ENCODE measurements around the gene NAALADL2. TPM values are rescaled to one million over a fixed set of nuclear protein-coding genes. Genes with fewer than 3 reads are reported as not detected.

Gene NAALADL2
- total and polyA plus RNA-seq, 2 of the 13 experiments (the other 11 are each of a cell fraction or from before 2014, with no cell fraction given), result 0.08 TPM; not detected in 1

DNA sequence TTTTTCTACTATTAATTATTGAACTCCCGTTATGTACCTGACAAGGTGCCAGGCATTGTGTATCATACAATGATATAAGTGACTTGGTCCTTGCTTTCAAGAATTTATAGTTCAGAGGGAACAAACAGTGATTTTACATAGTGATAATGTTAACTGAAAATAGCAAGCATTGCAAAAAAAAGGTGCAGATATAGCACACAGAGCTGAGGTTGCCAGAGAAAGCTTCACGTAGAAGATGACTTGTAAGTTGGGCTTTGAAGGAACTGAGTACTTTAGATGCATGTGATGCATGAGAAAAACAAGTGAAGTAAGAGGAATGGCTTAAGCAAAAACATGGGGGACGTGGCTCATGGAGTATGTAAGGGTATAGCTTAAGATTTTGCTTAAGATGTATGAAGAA lies 584.5 kb downstream of the NAALADL2 start:
- Histone ChIP-seq H3K4me1 (ENCODE audit: insufficient read depth, low read length) (no peaks in the 10 kb centered on the region), H3K4me3 (replicated peaks in 1 of 3; ENCODE audit: insufficient read depth in 1 of 3, low read depth in 2 of 3, low read length in 3 of 3) (no peak overlapping the region), H3K36me3 (replicated peaks in 1 of 2; ENCODE audit: control insufficient read depth in 1 of 2, insufficient read depth in 2 of 2, low read length in 2 of 2) (no peaks in the 10 kb centered on the region), H3K27me3 (ENCODE audit: control insufficient read depth in 1 of 2, insufficient read depth in 2 of 2, low read length in 2 of 2) (no peaks in the 10 kb centered on the region), H3K27ac (ENCODE audit: extremely low read length, insufficient read depth, low read length) (no peak overlapping the region), H3K79me2 (ENCODE audit: insufficient read depth, low read length) (no peaks in the 10 kb centered on the region), H2AFZ (ENCODE audit: low read length) (no peak overlapping the region), H3K9me3 (ENCODE audit: low read length) (no peaks in the 10 kb centered on the region; the same call in none of the 2 replicates), H3K9ac (ENCODE audit: insufficient read depth, low read depth, low read length) (no peak overlapping the region), H4K20me1 (ENCODE audit: insufficient read depth, low read length) (no peaks in the 10 kb centered on the region), H3K4me2 (ENCODE audit: low read depth, low read length) (no peak overlapping the region)
- ATAC-seq (no peak), FAIRE-seq (no peak), DNase-seq (ENCODE audit: low spot score) (no peak)
- BruUV-seq (replicated peaks), result no TSS peak
- intact Hi-C loops (cut with micrococcal nuclease; ENCODE audit: unreplicated experiment), result no loop called here
- TF ChIP-seq MAFK (conservative IDR thresholded peaks at IDR 0.05 in 1 of 2, IDR thresholded peaks at IDR 0.05 in 1 of 2; ENCODE audit: low read length in 2 of 2), result peak; percentile 36 to 58; a peak in 2 of 4 replicates
- peak; percentile 45; the same call in 1 of the 2 replicates for TF ChIP-seq MAFF (IDR thresholded peaks at IDR 0.05; ENCODE audit: low read depth, low read length)
- TF ChIP-seq PHF5A (CRISPR knock-in tag; IDR thresholded peaks at IDR 0.05; ENCODE audit: low read depth, unreplicated experiment), result no peak
- POLR2A ChIA-PET, result no interaction called here
- in situ Hi-C loops (cut with HindIII; ENCODE audit: extremely low pct_ligation_motif_present, low pct_unique_long_range_greater_than_20kb), result no loop called here
- CTCF ChIA-PET (ENCODE audit: low intra/inter-chr PET ratio, low total read pairs), result no interaction called here
- WGBS (ENCODE audit: low lambda C conversion rate), result 10% methylated on average over 3 of the region's 3 CpGs

DNA sequence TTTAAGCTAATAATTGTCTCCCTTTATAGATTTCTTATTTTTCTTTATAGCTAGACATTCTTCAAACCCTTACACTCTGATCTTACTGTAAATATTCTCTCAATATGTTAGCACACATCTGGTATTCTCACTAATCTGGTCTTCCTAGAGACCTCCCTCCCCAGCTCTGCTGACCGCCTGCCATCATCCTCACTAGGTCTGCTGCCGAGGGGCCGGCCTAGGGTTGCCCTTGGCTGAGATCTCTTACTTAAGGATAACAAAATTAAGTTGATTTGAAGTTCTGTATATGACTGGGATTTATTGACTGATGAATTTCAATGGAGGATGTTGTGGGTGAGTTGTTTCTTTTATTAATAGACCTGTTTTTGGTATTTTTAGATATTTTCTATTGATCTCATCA lies 586.6 kb downstream of the NAALADL2 start:
- DNase-seq (ENCODE audit: low spot score) (no peak), ATAC-seq (no peak), FAIRE-seq (no peak)
- CTCF ChIA-PET (ENCODE audit: low intra/inter-chr PET ratio, low total read pairs), result no interaction called here
- Histone ChIP-seq H3K4me2 (ENCODE audit: low read depth, low read length) (no peak overlapping the region), H3K4me3 (replicated peaks in 1 of 3; ENCODE audit: insufficient read depth in 1 of 3, low read depth in 2 of 3, low read length in 3 of 3) (no peak overlapping the region), H3K9ac (ENCODE audit: insufficient read depth, low read depth, low read length) (no peak overlapping the region), H3K4me1 (ENCODE audit: insufficient read depth, low read length) (no peaks in the 10 kb centered on the region), H4K20me1 (ENCODE audit: insufficient read depth, low read length) (no peaks in the 10 kb centered on the region), H3K27ac (ENCODE audit: extremely low read length, insufficient read depth, low read length) (no peak overlapping the region), H3K36me3 (replicated peaks in 1 of 2; ENCODE audit: control insufficient read depth in 1 of 2, insufficient read depth in 2 of 2, low read length in 2 of 2) (no peaks in the 10 kb centered on the region), H2AFZ (ENCODE audit: low read length) (no peak overlapping the region), H3K27me3 (ENCODE audit: control insufficient read depth in 1 of 2, insufficient read depth in 2 of 2, low read length in 2 of 2) (no peaks in the 10 kb centered on the region), H3K79me2 (ENCODE audit: insufficient read depth, low read length) (no peaks in the 10 kb centered on the region), H3K9me3 (ENCODE audit: low read length) (peaks cover 6% of the 10 kb centered on the region)
- POLR2A ChIA-PET, result no interaction called here
- intact Hi-C loops (cut with micrococcal nuclease; ENCODE audit: unreplicated experiment) (no loop called here), in situ Hi-C loops (cut with HindIII; ENCODE audit: extremely low pct_ligation_motif_present, low pct_unique_long_range_greater_than_20kb) (no loop called here)
- WGBS (ENCODE audit: low lambda C conversion rate), result 30% methylated on average over 3 of the region's 3 CpGs
- no TSS peak for BruUV-seq (replicated peaks)
- TF ChIP-seq ZNF75D (CRISPR knock-in tag; IDR thresholded peaks at IDR 0.05; ENCODE audit: borderline replicate concordance), result no peak
- TF ChIP-seq ZNF609 (CRISPR knock-in tag; IDR thresholded peaks at IDR 0.05; ENCODE audit: borderline replicate concordance), result no peak
- no peak for TF ChIP-seq E2F2 (CRISPR knock-in tag; IDR thresholded peaks at IDR 0.05; ENCODE audit: borderline replicate concordance)
- TF ChIP-seq ISL2 (CRISPR knock-in tag; IDR thresholded peaks at IDR 0.05), result no peak
- TF ChIP-seq SMAD1 (CRISPR knock-in tag; IDR thresholded peaks at IDR 0.05; ENCODE audit: borderline replicate concordance, low read depth), result no peak
- TF ChIP-seq PLRG1 (conservative IDR thresholded peaks at IDR 0.05), result no peak
- no peak for TF ChIP-seq ZNF20 (CRISPR knock-in tag; IDR thresholded peaks at IDR 0.05)
- no peak for TF ChIP-seq SP4 (CRISPR knock-in tag; IDR thresholded peaks at IDR 0.05)
- no peak for TF ChIP-seq SMAD3 (CRISPR knock-in tag; IDR thresholded peaks at IDR 0.05)
